ENCODE results near the gene ZNF512B. TPM values are rescaled to one million over a fixed set of nuclear protein-coding genes. Genes with fewer than 3 reads are reported as not detected.
"Not testable (repeated sequence)": the region's sequence is repeated elsewhere in the genome, so short reads cannot be mapped to it uniquely, and the experiment has no call there.

ZNF512B gene
- total RNA-seq, 1 donor: 14.5 TPM

DNA sequence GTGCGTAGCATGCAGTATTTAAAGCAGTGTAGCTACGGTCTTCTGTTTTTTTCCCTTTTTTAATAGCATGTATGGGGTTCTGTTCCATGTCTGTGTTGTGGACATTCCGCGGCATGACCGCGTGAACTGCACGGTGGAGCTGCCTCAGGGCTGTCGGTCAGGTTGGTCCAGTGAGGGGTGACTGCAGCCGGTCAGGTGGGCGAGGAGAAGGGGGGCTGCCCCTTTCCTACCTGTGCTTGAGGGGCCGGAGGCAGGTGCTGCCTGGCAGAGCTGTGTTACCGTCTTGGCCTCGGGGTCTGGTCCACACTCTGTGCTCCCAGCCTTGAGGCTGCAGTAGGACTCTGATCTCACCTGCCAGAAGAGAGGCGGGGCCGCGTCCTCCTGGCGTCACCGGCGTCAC lies 38.0 kb downstream of the ZNF512B start:
- no peaks in the 10 kb centered on the region for H3K4me1 ChIP-seq (ENCODE audit: insufficient read depth, low read length)
- peaks cover 69% of the 10 kb centered on the region for H3K36me3 ChIP-seq (ENCODE audit: insufficient read depth, low read length)
- peak; percentile 32 for DNase-seq (ENCODE audit: insufficient read length, low spot score, missing footprints)
- H4K20me1 ChIP-seq (ENCODE audit: insufficient read depth, low read length): peaks cover 48% of the 10 kb centered on the region
- no peaks in the 10 kb centered on the region for H3K9me3 ChIP-seq (ENCODE audit: low read depth, low read length)
- no peak overlapping the region for H3K27ac ChIP-seq (ENCODE audit: low read depth, low read length)
- peaks cover 80% of the 10 kb centered on the region for H3K79me2 ChIP-seq (ENCODE audit: insufficient read depth, low read length)
- H3K4me3 ChIP-seq (ENCODE audit: insufficient read depth, low read length): no peak overlapping the region
- no peak overlapping the region for H3K4me2 ChIP-seq (ENCODE audit: insufficient read depth, low read length)
- TF ChIP-seq, protein P1, sequence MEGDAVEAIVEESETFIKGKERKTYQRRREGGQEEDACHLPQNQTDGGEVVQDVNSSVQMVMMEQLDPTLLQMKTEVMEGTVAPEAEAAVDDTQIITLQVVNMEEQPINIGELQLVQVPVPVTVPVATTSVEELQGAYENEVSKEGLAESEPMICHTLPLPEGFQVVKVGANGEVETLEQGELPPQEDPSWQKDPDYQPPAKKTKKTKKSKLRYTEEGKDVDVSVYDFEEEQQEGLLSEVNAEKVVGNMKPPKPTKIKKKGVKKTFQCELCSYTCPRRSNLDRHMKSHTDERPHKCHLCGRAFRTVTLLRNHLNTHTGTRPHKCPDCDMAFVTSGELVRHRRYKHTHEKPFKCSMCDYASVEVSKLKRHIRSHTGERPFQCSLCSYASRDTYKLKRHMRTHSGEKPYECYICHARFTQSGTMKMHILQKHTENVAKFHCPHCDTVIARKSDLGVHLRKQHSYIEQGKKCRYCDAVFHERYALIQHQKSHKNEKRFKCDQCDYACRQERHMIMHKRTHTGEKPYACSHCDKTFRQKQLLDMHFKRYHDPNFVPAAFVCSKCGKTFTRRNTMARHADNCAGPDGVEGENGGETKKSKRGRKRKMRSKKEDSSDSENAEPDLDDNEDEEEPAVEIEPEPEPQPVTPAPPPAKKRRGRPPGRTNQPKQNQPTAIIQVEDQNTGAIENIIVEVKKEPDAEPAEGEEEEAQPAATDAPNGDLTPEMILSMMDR (IDR thresholded peaks at IDR 0.05; ENCODE audit: extremely low read depth, low read depth, low read length): no peak
- no peaks in the 10 kb centered on the region for H3K27me3 ChIP-seq (ENCODE audit: insufficient read depth, low read length)
- H2AFZ ChIP-seq (ENCODE audit: low read length): no peak overlapping the region

DNA sequence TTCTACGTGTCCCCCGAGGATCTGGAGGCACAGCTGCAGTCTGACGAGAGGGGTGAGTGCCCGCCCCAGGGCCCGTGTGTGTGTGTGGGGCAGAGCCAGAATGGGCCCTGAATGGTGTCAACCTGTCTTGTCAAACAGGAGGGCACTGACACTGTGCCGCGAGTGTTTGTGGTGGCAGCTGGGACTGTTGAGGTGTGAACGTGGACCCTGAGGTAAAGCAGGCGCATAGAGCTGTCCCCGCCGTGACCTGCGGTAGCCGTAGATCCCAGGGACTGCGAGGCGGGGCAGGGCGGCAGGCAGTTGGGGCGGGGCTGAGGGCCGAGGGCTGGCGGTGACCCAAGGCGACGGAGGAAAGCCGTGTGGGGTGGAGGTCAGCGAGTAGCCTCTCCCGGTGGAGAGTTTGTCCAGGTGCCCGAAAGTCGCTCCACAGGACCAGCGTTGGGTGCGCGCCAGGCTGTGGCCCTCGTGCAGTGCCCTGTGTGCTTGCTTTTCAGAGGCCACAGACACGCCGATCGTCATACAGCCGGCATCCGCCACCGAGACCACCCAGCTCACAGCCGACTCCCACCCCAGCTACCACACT lies 38.7 kb downstream of the ZNF512B start:
- no peak overlapping the region for H3K4me3 ChIP-seq (ENCODE audit: insufficient read depth, low read length)
- TF ChIP-seq, protein P1 (IDR thresholded peaks at IDR 0.05; ENCODE audit: extremely low read depth, low read depth, low read length): no peak
- no peaks in the 10 kb centered on the region for H3K9me3 ChIP-seq (ENCODE audit: low read depth, low read length)
- H3K27ac ChIP-seq (ENCODE audit: low read depth, low read length): no peak overlapping the region
- H3K79me2 ChIP-seq (ENCODE audit: insufficient read depth, low read length): peaks cover 82% of the 10 kb centered on the region
- H3K27me3 ChIP-seq (ENCODE audit: insufficient read depth, low read length): no peaks in the 10 kb centered on the region
- no peak overlapping the region for H2AFZ ChIP-seq (ENCODE audit: low read length)
- no peak overlapping the region for H3K4me2 ChIP-seq (ENCODE audit: insufficient read depth, low read length)
- DNase-seq (ENCODE audit: insufficient read length, low spot score, missing footprints): peak; percentile 79
- H4K20me1 ChIP-seq (ENCODE audit: insufficient read depth, low read length): peaks cover 52% of the 10 kb centered on the region
- H3K4me1 ChIP-seq (ENCODE audit: insufficient read depth, low read length): no peaks in the 10 kb centered on the region
- H3K36me3 ChIP-seq (ENCODE audit: insufficient read depth, low read length): peaks cover 68% of the 10 kb centered on the region

DNA sequence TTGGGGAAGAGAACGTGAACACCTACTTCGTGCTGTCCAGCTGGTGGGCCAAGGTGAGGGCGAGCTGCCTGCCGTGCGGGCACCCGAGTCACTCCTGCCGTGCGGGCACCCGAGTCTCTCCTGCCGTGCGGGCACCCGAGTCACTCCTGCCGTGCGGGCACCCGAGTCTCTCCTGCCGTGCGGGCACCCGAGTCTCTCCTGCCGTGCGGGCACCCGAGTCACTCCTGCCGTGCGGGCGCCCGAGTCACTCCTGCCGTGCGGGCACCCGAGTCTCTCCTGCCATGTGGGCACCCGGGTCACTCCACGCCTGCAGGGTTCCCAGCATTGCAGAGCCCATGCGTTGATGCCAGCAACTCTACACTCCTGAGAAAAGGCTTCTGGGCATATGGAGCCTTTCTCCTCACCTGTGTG lies 40.3 kb downstream of the ZNF512B start:
- H3K9me3 ChIP-seq (ENCODE audit: low read depth, low read length); H2AFZ ChIP-seq (ENCODE audit: low read length); H3K4me3 ChIP-seq (ENCODE audit: insufficient read depth, low read length); DNase-seq (ENCODE audit: insufficient read length, low spot score, missing footprints); H3K4me1 ChIP-seq (ENCODE audit: insufficient read depth, low read length); H3K27ac ChIP-seq (ENCODE audit: low read depth, low read length); H3K27me3 ChIP-seq (ENCODE audit: insufficient read depth, low read length); H3K4me2 ChIP-seq (ENCODE audit: insufficient read depth, low read length): not testable (repeated sequence)
- Histone ChIP-seq H3K79me2 (ENCODE audit: insufficient read depth, low read length) (peaks cover 84% of the 10 kb centered on the region), H3K36me3 (ENCODE audit: insufficient read depth, low read length) (peaks cover 52% of the 10 kb centered on the region), H4K20me1 (ENCODE audit: insufficient read depth, low read length) (peaks cover 49% of the 10 kb centered on the region)

DNA sequence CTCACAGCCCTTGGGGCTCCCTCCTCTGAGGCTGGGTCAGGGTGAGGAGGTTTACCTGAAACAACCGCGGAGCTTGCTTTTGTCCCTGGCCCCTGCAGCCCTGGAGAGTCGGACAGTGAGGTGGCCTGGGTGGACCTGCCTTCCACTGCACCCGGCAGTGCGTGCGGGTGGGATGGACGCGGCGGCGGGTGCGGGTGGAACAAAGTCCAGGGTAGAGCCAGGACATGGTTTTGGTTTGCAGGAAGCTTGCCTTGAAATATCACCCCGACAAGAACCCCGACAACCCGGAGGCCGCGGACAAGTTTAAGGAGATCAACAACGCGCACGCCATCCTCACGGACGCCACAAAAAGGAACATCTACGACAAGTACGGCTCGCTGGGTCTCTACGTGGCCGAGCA lies 40.7 kb downstream of the ZNF512B start:
- no peak overlapping the region for H2AFZ ChIP-seq (ENCODE audit: low read length)
- H3K4me1 ChIP-seq (ENCODE audit: insufficient read depth, low read length): no peaks in the 10 kb centered on the region
- H3K4me3 ChIP-seq (ENCODE audit: insufficient read depth, low read length): no peak overlapping the region
- TF ChIP-seq, protein P1 (IDR thresholded peaks at IDR 0.05; ENCODE audit: extremely low read depth, low read depth, low read length): no peak
- peaks cover 51% of the 10 kb centered on the region for H4K20me1 ChIP-seq (ENCODE audit: insufficient read depth, low read length)
- H3K79me2 ChIP-seq (ENCODE audit: insufficient read depth, low read length): peaks cover 86% of the 10 kb centered on the region
- no peaks in the 10 kb centered on the region for H3K9me3 ChIP-seq (ENCODE audit: low read depth, low read length)
- H3K4me2 ChIP-seq (ENCODE audit: insufficient read depth, low read length): no peak overlapping the region
- DNase-seq (ENCODE audit: insufficient read length, low spot score, missing footprints): peak; percentile 43
- no peaks in the 10 kb centered on the region for H3K27me3 ChIP-seq (ENCODE audit: insufficient read depth, low read length)
- no peak overlapping the region for H3K27ac ChIP-seq (ENCODE audit: low read depth, low read length)
- peaks cover 51% of the 10 kb centered on the region for H3K36me3 ChIP-seq (ENCODE audit: insufficient read depth, low read length)
